Caco-2 (cell line): ENCODE data around the gene TCF3. TPM values are rescaled to one million over a fixed set of nuclear protein-coding genes. Genes with fewer than 3 reads are reported as not detected.
A peak's percentile ranks its signal among the peaks of the same experiment; 100 is the strongest.

ENCODE experiments used
- BruUV-seq: library from RNA; stranded (reverse); fragments of 400-500 nt; replicated peaks from 2 replicates; lab custom pipeline; 2021; lab: Mats Ljungman, UMichigan
- CTCF ChIA-PET: fragments of 300-600 bp; sonication (Branson Sonifier 250); formaldehyde crosslinking; loops from one replicate; lab custom pipeline; 2022; ENCODE audit warnings: antibody characterized with exemption; lab: Charles Lee
- POLR2A ChIA-PET: fragments of 300-600 bp; sonication (Branson Sonifier 250); formaldehyde crosslinking; loops from one replicate; lab custom pipeline; 2022; ENCODE audit warnings: antibody characterized with exemption; lab: Charles Lee
- DNase-seq, 2 experiments: peaks; one replicate each; pipeline versions ENCODE4 v3.0.0 to v3.0.0-alpha.2; 2020 to 2022
- H3K27me3 ChIP-seq: replicated peaks from 2 replicates; pipeline ENCODE4 v1.6.0; 2011; ENCODE audit warnings: low read length; ENCODE audit not compliant: control insufficient read depth, insufficient read depth
- H3K36me3 ChIP-seq: 2 replicates; pipeline ENCODE4 v1.5.1; 2011; ENCODE audit warnings: low read length; ENCODE audit not compliant: control insufficient read depth, insufficient read depth
- H3K4me1 ChIP-seq: fragments of 250-450 bp; sonication (Bioruptor Pico); 2 replicates; pipeline ENCODE4 v1.5.1; 2020; ENCODE audit warnings: mild to moderate bottlenecking
- H3K4me3 ChIP-seq: 2 replicates; pipeline ENCODE4 v1.5.1; 2011; ENCODE audit warnings: low read depth, mild to moderate bottlenecking, control low read depth, low read length
- H3K9me3 ChIP-seq: fragments of 250-450 bp; sonication (Bioruptor Pico); 2 replicates; pipeline ENCODE4 v1.5.1; 2020; ENCODE audit warnings: mild to moderate bottlenecking, moderate library complexity
- H3K27ac Mint-ChIP-seq: one replicate; pipeline ENCODE4 v1.8.0; 2022; ENCODE audit warnings: mixed read lengths; ENCODE audit not compliant: unreplicated experiment
- H3K27me3 Mint-ChIP-seq: one replicate; pipeline ENCODE4 v1.8.0; 2022; ENCODE audit warnings: mixed read lengths; ENCODE audit not compliant: insufficient read depth, unreplicated experiment
- H3K36me3 Mint-ChIP-seq: one replicate; pipeline ENCODE4 v1.8.0; 2022; ENCODE audit warnings: mild to moderate bottlenecking, mixed read lengths; ENCODE audit not compliant: insufficient read depth, unreplicated experiment
- H3K4me1 Mint-ChIP-seq: one replicate; pipeline ENCODE4 v1.8.0; 2022; ENCODE audit warnings: low read depth, mixed read lengths; ENCODE audit not compliant: unreplicated experiment
- H3K4me3 Mint-ChIP-seq: one replicate; pipeline ENCODE4 v1.8.0; 2022; ENCODE audit warnings: mild to moderate bottlenecking, moderate library complexity, mixed read lengths; ENCODE audit not compliant: unreplicated experiment
- H3K9me3 Mint-ChIP-seq: one replicate; pipeline ENCODE4 v1.8.0; 2022; ENCODE audit warnings: mixed read lengths; ENCODE audit not compliant: unreplicated experiment
- CTCF ChIP-seq, 2 experiments: fragments of 200-600 bp in 1 of 2; IDR thresholded peaks; 1 replicate in 1 of 2; 2 replicates in 1 of 2; pipeline versions ENCODE4 v1.5.1 to v1.8.0; 2011 to 2022; ENCODE audit warnings: antibody characterized with exemption in 1 of 2, control low read depth in 1 of 2, inconsistent platforms in 1 of 2, low read depth in 1 of 2, low read length in 1 of 2, mild to moderate bottlenecking in 1 of 2, moderate library complexity in 1 of 2; ENCODE audit not compliant: insufficient read depth in 1 of 2, severe bottlenecking in 1 of 2, unreplicated experiment in 1 of 2
- intact Hi-C: fragments of 100-400 bp; cut with micrococcal nuclease; formaldehyde crosslinking; loops from one replicate; pipeline ENCODE4 v1.10.0; 2022; ENCODE audit not compliant: unreplicated experiment
- total RNA-seq: library from RNA; stranded (reverse); gene quantifications from 2 replicates; pipeline ENCODE4 v1.2.3, GENCODE V29; 2022

Gene TCF3
- total RNA-seq, 1 experiment from 2014 or later = 147 TPM

GRCh38 chr19:1632462-1633268, 19.8 kb downstream of the TCF3 start:
- no peaks in the 10 kb centered on the region for H3K27me3 Mint-ChIP-seq
- H3K36me3 ChIP-seq = peaks cover 1% of the 10 kb centered on the region
- POLR2A ChIA-PET = no interaction called here
- peak; percentile 46 to 69 for DNase-seq
- H3K4me1 ChIP-seq = peaks cover 21% of the 10 kb centered on the region
- no peak overlapping the region for H3K4me3 ChIP-seq
- H3K27ac Mint-ChIP-seq = peak overlapping the region; percentile 78
- CTCF ChIA-PET = no interaction called here
- no peak overlapping the region for H3K4me3 Mint-ChIP-seq
- BruUV-seq = no TSS peak
- H3K9me3 Mint-ChIP-seq = peaks cover 10% of the 10 kb centered on the region
- no peaks in the 10 kb centered on the region for H3K9me3 ChIP-seq
- intact Hi-C loops = no loop called here
- H3K4me1 Mint-ChIP-seq = no peaks in the 10 kb centered on the region
- peaks cover 50% of the 10 kb centered on the region for H3K36me3 Mint-ChIP-seq
- no peak for TF ChIP-seq CTCF (IDR thresholded peaks at IDR 0.05; ENCODE audit: insufficient read depth in 1 of 2, low read depth in 1 of 2, low read length in 1 of 2, severe bottlenecking in 1 of 2, unreplicated experiment in 1 of 2)
- no peaks in the 10 kb centered on the region for H3K27me3 ChIP-seq

- CTCF ChIA-PET = no interaction called here
- Mint-ChIP-seq H3K36me3 (peaks cover 39% of the 10 kb centered on the region), H3K4me1 (no peaks in the 10 kb centered on the region), H3K4me3 (no peak overlapping the region), H3K27ac (no peak overlapping the region), H3K27me3 (no peaks in the 10 kb centered on the region), H3K9me3 (peaks cover 10% of the 10 kb centered on the region)
- Histone ChIP-seq H3K36me3 (peaks cover 1% of the 10 kb centered on the region), H3K27me3 (no peaks in the 10 kb centered on the region), H3K4me3 (no peak overlapping the region), H3K9me3 (no peaks in the 10 kb centered on the region), H3K4me1 (peaks cover 21% of the 10 kb centered on the region)
- no peak for TF ChIP-seq CTCF (IDR thresholded peaks at IDR 0.05; ENCODE audit: insufficient read depth in 1 of 2, low read depth in 1 of 2, low read length in 1 of 2, severe bottlenecking in 1 of 2, unreplicated experiment in 1 of 2)
- no TSS peak for BruUV-seq
- POLR2A ChIA-PET = no interaction called here
- intact Hi-C loops = no loop called here
- DNase-seq = no peak
Observed at GRCh38 chr19:1631557-1632100, 20.8 kb downstream of the TCF3 start.

- no peaks in the 10 kb centered on the region for H3K27me3 Mint-ChIP-seq
- no peaks in the 10 kb centered on the region for H3K4me1 Mint-ChIP-seq
- ChIA-PET POLR2A (no interaction called here), CTCF (no interaction called here)
- H3K36me3 Mint-ChIP-seq = peaks cover 39% of the 10 kb centered on the region
- H3K36me3 ChIP-seq = peaks cover 1% of the 10 kb centered on the region
- intact Hi-C loops = no loop called here
- no TSS peak for BruUV-seq
- H3K4me3 ChIP-seq = no peak overlapping the region
- H3K4me1 ChIP-seq = peaks cover 21% of the 10 kb centered on the region
- H3K4me3 Mint-ChIP-seq = no peak overlapping the region
- TF ChIP-seq CTCF (IDR thresholded peaks at IDR 0.05; ENCODE audit: insufficient read depth in 1 of 2, low read depth in 1 of 2, low read length in 1 of 2, severe bottlenecking in 1 of 2, unreplicated experiment in 1 of 2) = no peak
- no peak overlapping the region for H3K27ac Mint-ChIP-seq
- H3K9me3 Mint-ChIP-seq = peaks cover 8% of the 10 kb centered on the region
- no peaks in the 10 kb centered on the region for H3K27me3 ChIP-seq
- no peaks in the 10 kb centered on the region for H3K9me3 ChIP-seq
- DNase-seq = no peak
Observed at GRCh38 chr19:1630811-1631210, 21.6 kb downstream of the TCF3 start.
